K562 (cell line): ENCODE data around the gene FOXK2. TPM values are rescaled to one million over a fixed set of nuclear protein-coding genes. Genes with fewer than 3 reads are reported as not detected.

Experiments
- ATAC-seq: fragments of 200-7000 bp; cut with Tn5 transposase; 3 replicates; pipeline ENCODE4 v1.9.1; 2020; ENCODE audit warnings: moderate library complexity
- BruUV-seq: library from RNA; stranded (reverse); fragments of 400-500 nt; replicated peaks from 2 replicates; lab custom pipeline; 2021; lab: Mats Ljungman, UMichigan
- CTCF ChIA-PET: fragments of 300-600 bp; formaldehyde crosslinking; extraction: SDS; loops from one replicate; lab custom pipeline; 2021; ENCODE audit warnings: low intra/inter-chr PET ratio; lab: Yijun Ruan, JAX
- POLR2A ChIA-PET: fragments of 300-600, 350-650 bp; sonication (Branson Sonifier 250); formaldehyde crosslinking; extraction: SDS; loops from one replicate; lab custom pipeline; 2021; ENCODE audit warnings: antibody characterized with exemption, inconsistent platforms; lab: Yijun Ruan, JAX
- DNase-seq, 4 experiments: peaks; one replicate each; pipeline versions ENCODE4 v3.0.0 to v3.0.0-alpha.2; 2011 to 2018; ENCODE audit warnings: low spot score in 3 of 4, mixed read lengths in 3 of 4; ENCODE audit errors: extremely low read depth in 1 of 4
- FAIRE-seq: peaks from 2 replicates; lab custom pipeline; 2011; peaks lifted over from hg19 to GRCh38; lab: Jason Lieb, UNC
- H2AFZ ChIP-seq: 2 replicates; pipeline ENCODE4 v1.6.0; 2011; ENCODE audit warnings: low read depth, low read length, control low read depth, inconsistent platforms
- H3K27ac ChIP-seq: fragments of 200-600 bp; 3 replicates; pipeline ENCODE4 v1.8.0; 2011; ENCODE audit warnings: low read depth, mild to moderate bottlenecking, control low read depth, inconsistent platforms, low read length, moderate library complexity, mixed read lengths; ENCODE audit errors: extremely low read depth
- H3K27me3 ChIP-seq, 2 experiments: fragments of 300-600 bp in 1 of 2; 2 replicates in 1 of 2; 3 replicates in 1 of 2; pipeline versions ENCODE4 v1.6.0 to v1.8.0; 2011; ENCODE audit warnings: inconsistent platforms in 2 of 2, low read length in 2 of 2, mild to moderate bottlenecking in 1 of 2, mixed read lengths in 1 of 2, moderate library complexity in 1 of 2; ENCODE audit not compliant: control insufficient read depth in 2 of 2, insufficient read depth in 2 of 2
- H3K36me3 ChIP-seq: fragments of 300-600 bp; 3 replicates; pipeline ENCODE4 v1.8.0; 2011; ENCODE audit warnings: mild to moderate bottlenecking, low read length, inconsistent platforms; ENCODE audit not compliant: control insufficient read depth, insufficient read depth
- H3K4me1 ChIP-seq, 2 experiments: fragments of 200-600 bp in 1 of 2; replicated peaks in 1 of 2; 2 replicates in 1 of 2; 3 replicates in 1 of 2; pipeline versions ENCODE4 v1.5.1 to v1.8.0; 2011; ENCODE audit warnings: inconsistent platforms in 2 of 2, low read length in 2 of 2, mild to moderate bottlenecking in 1 of 2, mixed read lengths in 1 of 2, moderate library complexity in 1 of 2; ENCODE audit not compliant: control insufficient read depth in 2 of 2, insufficient read depth in 2 of 2
- H3K4me2 ChIP-seq: 2 replicates; pipeline ENCODE4 v1.6.1; 2011; ENCODE audit warnings: low read length, control low read depth, inconsistent platforms, mixed read lengths; ENCODE audit not compliant: insufficient read depth
- H3K4me3 ChIP-seq: fragments of 200-600 bp; sonication (generic), shearing (Covaris generic); 2 replicates; pipeline ENCODE4 v1.5.1; 2016; ENCODE audit warnings: control low read depth, inconsistent platforms
- H3K79me2 ChIP-seq: fragments of 200-600 bp; 3 replicates; pipeline ENCODE4 v1.8.0; 2011; ENCODE audit warnings: low read length, inconsistent platforms; ENCODE audit not compliant: control insufficient read depth, insufficient read depth
- H3K9ac ChIP-seq, 2 experiments: 2 replicates each; pipeline versions ENCODE4 v1.6.0 to v1.6.1; 2011; ENCODE audit warnings: low read depth in 2 of 2, low read length in 2 of 2, control low read depth in 1 of 2, inconsistent platforms in 1 of 2, mild to moderate bottlenecking in 1 of 2, mixed read lengths in 1 of 2; ENCODE audit not compliant: insufficient read depth in 1 of 2
- H3K9me1 ChIP-seq: one replicate; pipeline ENCODE4 v1.6.0; 2011; ENCODE audit warnings: inconsistent platforms, mild to moderate bottlenecking, low read length, moderate library complexity; ENCODE audit not compliant: control insufficient read depth, insufficient read depth
- H3K9me3 ChIP-seq: replicated peaks from 2 replicates; pipeline ENCODE4 v1.5.1; 2011; ENCODE audit warnings: low read depth, low read length, inconsistent platforms; ENCODE audit not compliant: control insufficient read depth, insufficient read depth
- H4K20me1 ChIP-seq: replicated peaks from 2 replicates; pipeline ENCODE4 v1.6.1; 2011; ENCODE audit warnings: low read length, inconsistent platforms, mixed read lengths; ENCODE audit not compliant: control insufficient read depth, insufficient read depth
- CBX2 ChIP-seq: fragments of 200-600 bp; sonication (generic); IDR thresholded peaks from one replicate; pipeline ENCODE4 v1.6.1; 2012; ENCODE audit warnings: mild to moderate bottlenecking, low read length, inconsistent platforms; ENCODE audit not compliant: insufficient read depth, poor library complexity, severe bottlenecking
- CTBP1 ChIP-seq: fragments of 450-650 bp; IDR thresholded peaks from 2 replicates; pipeline ENCODE4 v1.6.1; 2016; ENCODE audit warnings: borderline replicate concordance
- MTF1 ChIP-seq: fragments of 250-450 bp; sonication (Bioruptor Pico); IDR thresholded peaks from 2 replicates; pipeline ENCODE4 v1.9.0; 2021; ENCODE audit warnings: moderate library complexity, mild to moderate bottlenecking, inconsistent platforms, borderline replicate concordance
- NCOA6 ChIP-seq: fragments of 450-650 bp; IDR thresholded peaks from 2 replicates; pipeline ENCODE4 v1.6.1; 2017; ENCODE audit warnings: mild to moderate bottlenecking
- NFRKB ChIP-seq: fragments of 450-650 bp; IDR thresholded peaks from 2 replicates; pipeline ENCODE4 v1.6.1; 2016; ENCODE audit warnings: low read depth
- NR2C2 ChIP-seq, 2 experiments: fragments of 200-800 bp in 1 of 2; sonication (Bioruptor generic) in 1 of 2; sonication (generic) in 1 of 2; formaldehyde crosslinking in 1 of 2; IDR thresholded peaks; 2 replicates each; pipeline versions ENCODE4 v1.6.1 to v1.8.0; 2016 to 2022; ENCODE audit warnings: mild to moderate bottlenecking in 1 of 2, missing compliant biosample characterization in 1 of 2, missing genetic modification characterization in 1 of 2, missing genetic modification reagents in 1 of 2
- NR2F6 ChIP-seq: fragments of 450-650 bp; formaldehyde crosslinking; IDR thresholded peaks from 2 replicates; pipeline ENCODE4 v1.4.0; 2020; ENCODE audit warnings: mild to moderate bottlenecking
- SIX5 ChIP-seq, 2 experiments: IDR thresholded peaks; 2 replicates each; pipeline ENCODE4 v1.6.1; 2011; ENCODE audit warnings: low read length in 2 of 2, borderline replicate concordance in 1 of 2, low read depth in 1 of 2, mild to moderate bottlenecking in 1 of 2, moderate library complexity in 1 of 2; ENCODE audit not compliant: insufficient read depth in 1 of 2
- SLC30A9 ChIP-seq: fragments of 250-450 bp; sonication (Bioruptor Pico); IDR thresholded peaks from 2 replicates; pipeline ENCODE4 v1.8.0; 2022; ENCODE audit warnings: mild to moderate bottlenecking, moderate library complexity
- TAF9B ChIP-seq: fragments of 450-650 bp; IDR thresholded peaks from 2 replicates; pipeline ENCODE4 v1.6.1; 2018; ENCODE audit warnings: mild to moderate bottlenecking; ENCODE audit not compliant: partially characterized antibody
- ZNF184 ChIP-seq: sonication (generic); formaldehyde crosslinking; IDR thresholded peaks from 2 replicates; pipeline ENCODE4 v1.5.0; 2020; ENCODE audit warnings: missing genetic modification reagents
- ZNF316 ChIP-seq: fragments of 450-650 bp; IDR thresholded peaks from 2 replicates; pipeline ENCODE4 v1.6.1; 2016
- ZNF780A ChIP-seq: fragments of 250-450 bp; sonication (Bioruptor Pico); IDR thresholded peaks from 2 replicates; pipeline ENCODE4 v1.5.0; 2021; ENCODE audit warnings: mild to moderate bottlenecking
- WGBS: fragments of 100-300 bp; shearing (Covaris generic); methylation state at CpG from one replicate; pipeline ENCODE4 v1.1.6; 2016; ENCODE audit warnings: low coverage, mixed read lengths; ENCODE audit not compliant: insufficient coverage; ENCODE audit errors: missing lambda C conversion rate; 5-methylcytosine and 5-hydroxymethylcytosine counted together
- in situ Hi-C: fragments of 300-500 bp; cut with MboI; formaldehyde crosslinking; loops from 4 replicates; pipeline ENCODE4 v1.15.0; 2018; ENCODE audit warnings: inconsistent platforms, mixed read lengths
- intact Hi-C: fragments of 100-400 bp; cut with micrococcal nuclease; formaldehyde crosslinking; loops from 2 replicates; pipeline ENCODE4 v1.14.2; 2022
- polyA plus RNA-seq, 8 experiments: library from polyadenylated mRNA; depleted of rRNA in 4 of 8; stranded (reverse) in 5 of 8; unstranded in 3 of 8; fragments of >200 nt; fragmentation: Nextera tagmentation in 2 of 8; fragmentation: Illumina TruSeq in 1 of 8; extraction: Ambion mirVana in 2 of 8; extraction: Trizol in 1 of 8; gene quantifications; 2 replicates each; pipeline versions ENCODE4 v1.2.1 to v1.2.3, GENCODE V29; 2011 to 2014; ENCODE audit warnings: inconsistent platforms in 1 of 8, missing spikeins in 1 of 8
- total RNA-seq, 7 experiments: library from RNA; depleted of rRNA in 6 of 7; stranded (reverse); fragments of >200 nt in 6 of 7; fragmentation: Illumina TruSeq in 2 of 7; extraction: Trizol in 2 of 7; gene quantifications; 2 replicates each; pipeline versions ENCODE4 v1.2.1 to v1.2.3, GENCODE V29; 2011 to 2021; ENCODE audit warnings: low replicate concordance in 1 of 7
- TF ChIP-seq, protein P1 (sequence below): fragments of 450-650 bp; IDR thresholded peaks from 2 replicates; pipeline ENCODE4 v1.6.1; 2016; ENCODE audit warnings: mild to moderate bottlenecking

FOXK2 gene
- total and polyA plus RNA-seq, 9 of the 15 experiments (the other 6 are each of a cell fraction or from before 2014, with no cell fraction given): 3.0 to 86.0 (median 44.1) TPM

DNA sequence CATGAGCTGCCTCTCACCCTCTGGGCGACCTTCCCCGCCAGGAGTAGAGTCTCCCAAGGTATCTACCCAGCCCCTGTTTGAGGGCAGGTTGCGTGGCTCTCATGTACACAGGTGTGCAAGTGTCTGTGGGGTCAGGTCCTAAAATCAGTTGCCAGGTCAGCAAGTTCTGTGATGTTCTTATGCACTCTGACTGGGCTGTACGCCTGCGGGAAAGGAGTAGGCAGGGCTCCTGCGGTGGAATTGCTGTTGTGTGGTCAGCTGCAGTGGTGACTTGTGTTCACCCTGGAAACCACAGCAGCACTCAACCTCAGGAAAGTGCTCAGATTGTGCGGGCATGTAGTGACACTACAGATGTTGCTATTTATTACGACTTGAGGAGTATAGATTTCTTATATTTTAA, 41.6 kb upstream of the FOXK2 start:
- Histone ChIP-seq H3K9ac (peak overlapping the region in 1 of 2 experiments; percentile 42; a peak in 1 of 4 replicates), H3K9me1 (no peaks in the 10 kb centered on the region), H3K4me1 (peaks cover 9 to 12% of the 10 kb centered on the region in 2 experiments; a peak in 4 of 5 replicates), H3K36me3 (peaks cover 86% of the 10 kb centered on the region), H3K27ac (no peak overlapping the region), H3K4me3 (no peak overlapping the region), H3K9me3 (no peaks in the 10 kb centered on the region), H3K4me2 (no peak overlapping the region), H3K27me3 (no peaks in the 10 kb centered on the region), H4K20me1 (no peaks in the 10 kb centered on the region; the same call in 1 of the 2 replicates), H3K79me2 (peaks cover 19% of the 10 kb centered on the region; the same call in 2 of the 3 replicates), H2AFZ (no peak overlapping the region)
- TF ChIP-seq ZNF316 (peak; percentile 22; the same call in 1 of the 2 replicates), NR2C2 (CRISPR knock-in tag; IDR thresholded peaks at IDR 0.05) (no peak), NR2C2 (tag; IDR thresholded peaks at IDR 0.05) (no peak)
- intact Hi-C loops (no loop called here), in situ Hi-C loops (no loop called here)
- BruUV-seq: no TSS peak
- ATAC-seq: no peak
- FAIRE-seq: no peak
- 90% methylated on average over 8 of the region's 8 CpGs for WGBS
- DNase-seq: no peak
- ChIA-PET POLR2A (interaction anchor here (0.7 to 1.0 kb wide), 3 partner anchors 10 to 17 kb away, joined by 3 read pairs; no protein-coding TSS in a partner anchor), CTCF (no interaction called here)

DNA sequence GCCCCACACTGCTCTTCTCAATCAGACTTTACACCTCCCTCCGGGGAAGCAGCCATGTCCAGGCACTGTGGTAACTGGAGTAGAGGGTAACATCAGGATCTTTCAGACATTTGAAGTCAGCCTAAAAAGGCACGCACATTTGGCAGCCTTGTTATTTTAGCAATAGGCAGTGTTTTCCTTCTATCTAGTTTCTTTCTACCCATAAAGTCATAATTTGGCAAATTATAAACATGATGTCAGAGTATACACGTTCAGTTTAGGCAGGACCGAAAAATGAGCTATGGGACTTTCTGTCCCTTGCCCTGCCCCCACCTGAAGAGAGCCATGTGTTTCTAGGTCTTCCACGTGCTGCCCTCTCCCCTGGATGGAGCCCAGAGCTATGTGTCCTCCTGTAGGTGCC, 39.9 kb upstream of the FOXK2 start:
- ChIA-PET CTCF (no interaction called here), POLR2A (no interaction called here)
- TF ChIP-seq SIX5 (IDR thresholded peaks at IDR 0.05; ENCODE audit: borderline replicate concordance in 1 of 2, insufficient read depth in 1 of 2, low read depth in 1 of 2, low read length in 2 of 2) (no peak), NCOA6 (no peak), CBX2 (no peak), CTBP1 (no peak), SLC30A9 (CRISPR knock-in tag) (no peak), MTF1 (no peak), ZNF780A (no peak), NFRKB (no peak), TAF9B (no peak), ZNF184 (CRISPR knock-in tag) (no peak), NR2F6 (CRISPR knock-in tag) (no peak)
- TF ChIP-seq, protein P1, sequence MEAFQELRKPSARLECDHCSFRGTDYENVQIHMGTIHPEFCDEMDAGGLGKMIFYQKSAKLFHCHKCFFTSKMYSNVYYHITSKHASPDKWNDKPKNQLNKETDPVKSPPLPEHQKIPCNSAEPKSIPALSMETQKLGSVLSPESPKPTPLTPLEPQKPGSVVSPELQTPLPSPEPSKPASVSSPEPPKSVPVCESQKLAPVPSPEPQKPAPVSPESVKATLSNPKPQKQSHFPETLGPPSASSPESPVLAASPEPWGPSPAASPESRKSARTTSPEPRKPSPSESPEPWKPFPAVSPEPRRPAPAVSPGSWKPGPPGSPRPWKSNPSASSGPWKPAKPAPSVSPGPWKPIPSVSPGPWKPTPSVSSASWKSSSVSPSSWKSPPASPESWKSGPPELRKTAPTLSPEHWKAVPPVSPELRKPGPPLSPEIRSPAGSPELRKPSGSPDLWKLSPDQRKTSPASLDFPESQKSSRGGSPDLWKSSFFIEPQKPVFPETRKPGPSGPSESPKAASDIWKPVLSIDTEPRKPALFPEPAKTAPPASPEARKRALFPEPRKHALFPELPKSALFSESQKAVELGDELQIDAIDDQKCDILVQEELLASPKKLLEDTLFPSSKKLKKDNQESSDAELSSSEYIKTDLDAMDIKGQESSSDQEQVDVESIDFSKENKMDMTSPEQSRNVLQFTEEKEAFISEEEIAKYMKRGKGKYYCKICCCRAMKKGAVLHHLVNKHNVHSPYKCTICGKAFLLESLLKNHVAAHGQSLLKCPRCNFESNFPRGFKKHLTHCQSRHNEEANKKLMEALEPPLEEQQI: no peak
- Histone ChIP-seq H3K9me3 (no peaks in the 10 kb centered on the region), H3K4me3 (no peak overlapping the region), H3K9me1 (no peaks in the 10 kb centered on the region), H3K36me3 (peaks cover 92% of the 10 kb centered on the region), H3K79me2 (peaks cover 11% of the 10 kb centered on the region; the same call in 1 of the 3 replicates), H3K9ac (no peak overlapping the region), H3K4me2 (no peak overlapping the region), H3K4me1 (peaks cover 4 to 12% of the 10 kb centered on the region in 2 experiments; a peak in 4 of 5 replicates), H4K20me1 (no peaks in the 10 kb centered on the region; the same call in 1 of the 2 replicates), H3K27ac (no peak overlapping the region), H3K27me3 (no peaks in the 10 kb centered on the region), H2AFZ (no peak overlapping the region)
- no TSS peak for BruUV-seq
- no peak for DNase-seq
- ATAC-seq: no peak
- FAIRE-seq: no peak
- in situ Hi-C loops (no loop called here), intact Hi-C loops (no loop called here)
- WGBS: 89% methylated on average over 5 of the region's 5 CpGs
